ENCODE measurements around the gene EXOC3. TPM values are rescaled to one million over a fixed set of nuclear protein-coding genes. Genes with fewer than 3 reads are reported as not detected.
A peak's percentile ranks its signal among the peaks of the same experiment; 100 is the strongest.

Gene EXOC3
- total RNA-seq, 1 donor from 2014 or later, result 55.4 TPM

- H3K9me3 Mint-ChIP-seq (ENCODE audit: unreplicated experiment), result peaks cover 4% of the 10 kb centered on the region
- H3K4me1 Mint-ChIP-seq (ENCODE audit: low read depth, unreplicated experiment), result peaks cover 3% of the 10 kb centered on the region
- H3K27me3 Mint-ChIP-seq (ENCODE audit: unreplicated experiment), result peaks cover 6% of the 10 kb centered on the region
- DNase-seq, result peak; percentile 27
- peaks cover 4% of the 10 kb centered on the region for H3K36me3 Mint-ChIP-seq (ENCODE audit: unreplicated experiment)
- no peak for TF ChIP-seq CTCF (IDR thresholded peaks at IDR 0.05; ENCODE audit: partially characterized antibody, unreplicated experiment)
- no peak overlapping the region for H3K4me3 Mint-ChIP-seq (ENCODE audit: unreplicated experiment)
- no peak overlapping the region for H3K27ac Mint-ChIP-seq (ENCODE audit: unreplicated experiment)
Measured at GRCh38 chr5:429453-430188, 13.4 kb upstream of the EXOC3 start.

- Mint-ChIP-seq H3K27me3 (ENCODE audit: unreplicated experiment) (peaks cover 6% of the 10 kb centered on the region), H3K4me1 (ENCODE audit: low read depth, unreplicated experiment) (peaks cover 3% of the 10 kb centered on the region), H3K36me3 (ENCODE audit: unreplicated experiment) (peaks cover 4% of the 10 kb centered on the region), H3K9me3 (ENCODE audit: unreplicated experiment) (peaks cover 4% of the 10 kb centered on the region), H3K4me3 (ENCODE audit: unreplicated experiment) (no peak overlapping the region), H3K27ac (ENCODE audit: unreplicated experiment) (no peak overlapping the region)
- peak; percentile 6 for DNase-seq
- TF ChIP-seq CTCF (IDR thresholded peaks at IDR 0.05; ENCODE audit: partially characterized antibody, unreplicated experiment), result no peak
Measured at GRCh38 chr5:430214-430925, 12.6 kb upstream of the EXOC3 start.

- Mint-ChIP-seq H3K36me3 (ENCODE audit: unreplicated experiment) (peaks cover 4% of the 10 kb centered on the region), H3K4me3 (ENCODE audit: unreplicated experiment) (no peak overlapping the region), H3K9me3 (ENCODE audit: unreplicated experiment) (peaks cover 6% of the 10 kb centered on the region), H3K27me3 (ENCODE audit: unreplicated experiment) (peaks cover 8% of the 10 kb centered on the region), H3K27ac (ENCODE audit: unreplicated experiment) (no peak overlapping the region), H3K4me1 (ENCODE audit: low read depth, unreplicated experiment) (peaks cover 3% of the 10 kb centered on the region)
- TF ChIP-seq CTCF (IDR thresholded peaks at IDR 0.05; ENCODE audit: partially characterized antibody, unreplicated experiment), result peak; percentile 88
- DNase-seq, result peak; percentile 84
Measured at GRCh38 chr5:431001-431710, 11.8 kb upstream of the EXOC3 start.

GRCh38 chr5:431711-432050, 11.3 kb upstream of the EXOC3 start:
- no peak overlapping the region for H3K4me3 Mint-ChIP-seq (ENCODE audit: unreplicated experiment)
- peaks cover 10% of the 10 kb centered on the region for H3K27me3 Mint-ChIP-seq (ENCODE audit: unreplicated experiment)
- no peak for DNase-seq
- peaks cover 4% of the 10 kb centered on the region for H3K9me3 Mint-ChIP-seq (ENCODE audit: unreplicated experiment)
- peaks cover 4% of the 10 kb centered on the region for H3K36me3 Mint-ChIP-seq (ENCODE audit: unreplicated experiment)
- no peak for TF ChIP-seq CTCF (IDR thresholded peaks at IDR 0.05; ENCODE audit: partially characterized antibody, unreplicated experiment)
- no peak overlapping the region for H3K27ac Mint-ChIP-seq (ENCODE audit: unreplicated experiment)
- H3K4me1 Mint-ChIP-seq (ENCODE audit: low read depth, unreplicated experiment), result peaks cover 3% of the 10 kb centered on the region
